Endothelial cell of umbilical vein (primary cell): ENCODE data around the gene HHIP. TPM values are rescaled to one million over a fixed set of nuclear protein-coding genes. Genes with fewer than 3 reads are reported as not detected.

Experiments
- BruUV-seq: library from RNA; stranded (reverse); fragments of 400-500 nt; replicated peaks from 2 replicates; lab custom pipeline; 2021; lab: Mats Ljungman, UMichigan
- CTCF ChIA-PET: fragments of 300-600, 350-600 bp; sonication (Branson Sonifier 250); formaldehyde crosslinking; loops from one replicate; lab custom pipeline; 2021; ENCODE audit warnings: antibody characterized with exemption, inconsistent platforms; lab: Charles Lee
- POLR2A ChIA-PET: fragments of 300-600, 350-600 bp; sonication (Branson Sonifier 250); formaldehyde crosslinking; loops from one replicate; lab custom pipeline; 2021; ENCODE audit warnings: antibody characterized with exemption, inconsistent platforms; lab: Charles Lee
- DNase-seq: peaks from one replicate; pipeline ENCODE4 v3.0.0-alpha.2; 2011; ENCODE audit warnings: low read depth, low spot score
- FAIRE-seq: peaks from 2 replicates; lab custom pipeline; 2011; peaks lifted over from hg19 to GRCh38; lab: Jason Lieb, UNC
- H2AFZ ChIP-seq: 2 replicates; pipeline ENCODE4 v1.6.0; 2012; ENCODE audit warnings: low read depth, low read length, control low read depth, inconsistent platforms
- H3K27ac ChIP-seq: 2 replicates; pipeline ENCODE4 v1.5.1; 2011; ENCODE audit warnings: low read depth, mild to moderate bottlenecking, control low read depth, low read length, moderate library complexity; ENCODE audit not compliant: insufficient read depth
- H3K27me3 ChIP-seq, 2 experiments: 2 replicates each; pipeline versions ENCODE4 v1.6.0 to v1.6.1; 2011; ENCODE audit warnings: low read length in 2 of 2, mixed read lengths in 1 of 2; ENCODE audit not compliant: control insufficient read depth in 2 of 2, insufficient read depth in 2 of 2
- H3K36me3 ChIP-seq, 2 experiments: 2 replicates in 1 of 2; 3 replicates in 1 of 2; pipeline ENCODE4 v1.5.1; 2011; ENCODE audit warnings: low read length in 2 of 2, mild to moderate bottlenecking in 1 of 2, moderate library complexity in 1 of 2; ENCODE audit not compliant: control insufficient read depth in 2 of 2, insufficient read depth in 2 of 2; ENCODE audit errors: extremely low read depth in 1 of 2
- H3K4me1 ChIP-seq: 3 replicates; pipeline ENCODE4 v1.5.1; 2011; ENCODE audit warnings: mild to moderate bottlenecking, low read length; ENCODE audit not compliant: control insufficient read depth, insufficient read depth; ENCODE audit errors: extremely low read depth
- H3K4me2 ChIP-seq: 2 replicates; pipeline ENCODE4 v1.6.1; 2011; ENCODE audit warnings: low read length, control low read depth, mixed read lengths; ENCODE audit not compliant: insufficient read depth
- H3K4me3 ChIP-seq, 3 experiments: fragments of 200-600 bp in 1 of 3; sonication (generic), shearing (Covaris generic) in 1 of 3; replicated peaks in 1 of 3; 2 replicates each; pipeline ENCODE4 v1.5.1; 2011 to 2016; ENCODE audit warnings: control low read depth in 3 of 3, low read length in 3 of 3, mild to moderate bottlenecking in 2 of 3, inconsistent platforms in 1 of 3, low read depth in 1 of 3, moderate library complexity in 1 of 3; ENCODE audit not compliant: insufficient read depth in 1 of 3
- H3K79me2 ChIP-seq: 2 replicates; pipeline ENCODE4 v1.6.0; 2012; ENCODE audit warnings: low read length, inconsistent platforms; ENCODE audit not compliant: control insufficient read depth, insufficient read depth
- H3K9ac ChIP-seq: replicated peaks from 2 replicates; pipeline ENCODE3; 2011; ENCODE audit warnings: low read length, control low read depth; ENCODE audit not compliant: insufficient read depth; ENCODE audit errors: extremely low read depth
- H3K9me1 ChIP-seq: replicated peaks from 3 replicates; pipeline ENCODE4 v1.6.0; 2011; ENCODE audit warnings: mild to moderate bottlenecking, low read length; ENCODE audit not compliant: control insufficient read depth, insufficient read depth; ENCODE audit errors: extremely low read depth
- H3K9me3 ChIP-seq: replicated peaks from 2 replicates; pipeline ENCODE4 v1.5.1; 2012; ENCODE audit warnings: low read length, inconsistent platforms; ENCODE audit not compliant: control insufficient read depth, insufficient read depth
- H4K20me1 ChIP-seq: replicated peaks from 2 replicates; pipeline ENCODE3; 2011; ENCODE audit warnings: mild to moderate bottlenecking, low read length; ENCODE audit not compliant: control insufficient read depth, insufficient read depth; ENCODE audit errors: extremely low read depth
- EZH2 ChIP-seq: IDR thresholded peaks from 2 replicates; pipeline ENCODE4 v1.6.1; 2012; ENCODE audit warnings: borderline replicate concordance, low read depth, mild to moderate bottlenecking, moderate library complexity, low read length, inconsistent platforms; ENCODE audit not compliant: severe bottlenecking
- FOS ChIP-seq: IDR thresholded peaks from 2 replicates; pipeline ENCODE4 v1.6.1; 2011; ENCODE audit warnings: mild to moderate bottlenecking, low read length, moderate library complexity, borderline replicate concordance; ENCODE audit not compliant: insufficient read depth
- GATA2 ChIP-seq: IDR thresholded peaks from 2 replicates; pipeline ENCODE4 v1.7.0; 2011; ENCODE audit warnings: low read depth, mild to moderate bottlenecking, moderate library complexity, mixed read lengths, low read length; ENCODE audit not compliant: insufficient read length, insufficient read depth
- JUN ChIP-seq: IDR thresholded peaks from 2 replicates; pipeline ENCODE4 v1.6.1; 2011; ENCODE audit warnings: borderline replicate concordance, low read depth; ENCODE audit not compliant: insufficient read length, insufficient read depth
- MYC ChIP-seq: IDR thresholded peaks from one replicate; pipeline ENCODE4 v1.6.1; 2011; ENCODE audit warnings: mild to moderate bottlenecking, low read depth, low read length
- POLR2A ChIP-seq: IDR thresholded peaks from 2 replicates; pipeline ENCODE4 v1.6.1; 2012; ENCODE audit warnings: low read depth, mild to moderate bottlenecking, control low read depth, low read length
- POLR2AphosphoS5 ChIP-seq: IDR thresholded peaks from 2 replicates; pipeline ENCODE4 v1.6.1; 2012; ENCODE audit warnings: low read depth, mild to moderate bottlenecking, control low read depth, low read length, moderate library complexity; ENCODE audit not compliant: insufficient read depth
- dilution Hi-C: fragments of 300-500 bp; cut with MboI; formaldehyde crosslinking; loops from one replicate; pipeline ENCODE4 v1.15.0; 2019; ENCODE audit warnings: low sequenced_read_pairs; ENCODE audit not compliant: extremely low pct_ligation_motif_present
- intact Hi-C: fragments of 100-400 bp; cut with micrococcal nuclease; formaldehyde crosslinking; loops from one replicate; pipeline ENCODE4 v1.10.0; 2022
- polyA plus RNA-seq, 4 experiments: library from polyadenylated mRNA; depleted of rRNA in 3 of 4; stranded (reverse) in 3 of 4; unstranded in 1 of 4; fragments of >200 nt; gene quantifications; 2 replicates each; pipeline versions ENCODE4 v1.2.1 to v1.2.3, GENCODE V29; 2011 to 2012; ENCODE audit warnings: missing spikeins in 1 of 4
- total RNA-seq: library from RNA; stranded (reverse); gene quantifications from 2 replicates; pipeline ENCODE4 v1.2.3, GENCODE V29; 2021
- TF ChIP-seq, protein P1 (sequence below): IDR thresholded peaks from 2 replicates; pipeline ENCODE4 v1.6.1; 2011; ENCODE audit not compliant: insufficient read depth, insufficient read length
- TF ChIP-seq, protein P2 (sequence below), 2 donors: IDR thresholded peaks; 1 replicate in 1 of 2; 2 replicates in 1 of 2; pipeline ENCODE4 v1.5.1; 2011; ENCODE audit warnings: low read length in 2 of 2, mild to moderate bottlenecking in 2 of 2, moderate library complexity in 2 of 2, control low read depth in 1 of 2, inconsistent platforms in 1 of 2, low read depth in 1 of 2; ENCODE audit not compliant: insufficient read depth in 1 of 2; ENCODE audit errors: extremely low read depth in 1 of 2

Gene HHIP
- total and polyA plus RNA-seq, 2 donors (not counting 3 experiments of a cell fraction or from before 2014, with no cell fraction given): 239 to 971 TPM

DNA sequence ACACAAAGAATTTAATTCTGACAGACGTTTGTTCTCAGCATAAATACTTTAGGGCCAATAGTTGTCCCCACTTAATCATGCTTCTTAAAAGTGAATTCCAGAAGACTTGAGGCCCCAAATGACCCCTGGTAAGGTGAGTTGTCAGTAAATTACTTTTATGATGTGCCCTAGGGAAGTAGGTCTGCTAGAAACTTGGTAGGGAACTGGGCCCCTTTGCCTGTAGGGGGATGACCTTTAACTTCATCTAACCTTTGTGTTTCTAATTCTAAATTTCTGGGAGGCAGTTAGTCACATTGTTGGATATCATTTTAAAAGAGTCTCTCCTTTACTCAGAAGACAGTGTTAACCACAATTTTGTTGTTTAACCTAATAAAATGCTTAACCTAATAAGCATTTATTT, 28.8 kb downstream of the HHIP start:
- Histone ChIP-seq H3K9me3 (no peaks in the 10 kb centered on the region), H3K27ac (no peak overlapping the region), H3K36me3 (peaks cover 18 to 44% of the 10 kb centered on the region in 2 experiments), H2AFZ (no peak overlapping the region), H3K4me2 (no peak overlapping the region), H3K9ac (no peak overlapping the region), H4K20me1 (peaks cover 2% of the 10 kb centered on the region), H3K79me2 (peaks cover 82% of the 10 kb centered on the region), H3K4me3 (no peak overlapping the region), H3K27me3 (no peaks in the 10 kb centered on the region), H3K9me1 (peaks cover 2% of the 10 kb centered on the region), H3K4me1 (peaks cover 8% of the 10 kb centered on the region)
- CTCF ChIA-PET: no interaction called here
- FAIRE-seq (no peak), DNase-seq (no peak)
- TF ChIP-seq, protein P1, sequence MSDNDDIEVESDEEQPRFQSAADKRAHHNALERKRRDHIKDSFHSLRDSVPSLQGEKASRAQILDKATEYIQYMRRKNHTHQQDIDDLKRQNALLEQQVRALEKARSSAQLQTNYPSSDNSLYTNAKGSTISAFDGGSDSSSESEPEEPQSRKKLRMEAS: no peak
- no peak for TF ChIP-seq JUN
- peak; percentile 48 for TF ChIP-seq POLR2AphosphoS5
- TF ChIP-seq MYC: no peak
- TF ChIP-seq POLR2A: peak; percentile 27
- TF ChIP-seq, protein P2, sequence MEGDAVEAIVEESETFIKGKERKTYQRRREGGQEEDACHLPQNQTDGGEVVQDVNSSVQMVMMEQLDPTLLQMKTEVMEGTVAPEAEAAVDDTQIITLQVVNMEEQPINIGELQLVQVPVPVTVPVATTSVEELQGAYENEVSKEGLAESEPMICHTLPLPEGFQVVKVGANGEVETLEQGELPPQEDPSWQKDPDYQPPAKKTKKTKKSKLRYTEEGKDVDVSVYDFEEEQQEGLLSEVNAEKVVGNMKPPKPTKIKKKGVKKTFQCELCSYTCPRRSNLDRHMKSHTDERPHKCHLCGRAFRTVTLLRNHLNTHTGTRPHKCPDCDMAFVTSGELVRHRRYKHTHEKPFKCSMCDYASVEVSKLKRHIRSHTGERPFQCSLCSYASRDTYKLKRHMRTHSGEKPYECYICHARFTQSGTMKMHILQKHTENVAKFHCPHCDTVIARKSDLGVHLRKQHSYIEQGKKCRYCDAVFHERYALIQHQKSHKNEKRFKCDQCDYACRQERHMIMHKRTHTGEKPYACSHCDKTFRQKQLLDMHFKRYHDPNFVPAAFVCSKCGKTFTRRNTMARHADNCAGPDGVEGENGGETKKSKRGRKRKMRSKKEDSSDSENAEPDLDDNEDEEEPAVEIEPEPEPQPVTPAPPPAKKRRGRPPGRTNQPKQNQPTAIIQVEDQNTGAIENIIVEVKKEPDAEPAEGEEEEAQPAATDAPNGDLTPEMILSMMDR (IDR thresholded peaks at IDR 0.05; ENCODE audit: extremely low read depth in 1 of 2, insufficient read depth in 1 of 2, low read depth in 1 of 2, low read length in 2 of 2): no peak
- no peak for TF ChIP-seq GATA2
- no peak for TF ChIP-seq FOS
- no peak for TF ChIP-seq EZH2
- POLR2A ChIA-PET: no interaction called here
- intact Hi-C loops (no loop called here), dilution Hi-C loops (no loop called here)
- no TSS peak for BruUV-seq
